SK-N-SH (cell line): ENCODE measurements around the gene PARP14. TPM values are rescaled to one million over a fixed set of nuclear protein-coding genes. Genes with fewer than 3 reads are reported as not detected.

Experiments
- CTCF ChIA-PET: fragments of 300-600, 350-600 bp; formaldehyde crosslinking; extraction: SDS; loops from one replicate; lab custom pipeline; 2021; lab: Yijun Ruan, JAX
- POLR2A ChIA-PET: fragments of 350-600 bp; sonication (Branson Sonifier 250); formaldehyde crosslinking; extraction: SDS; loops from one replicate; lab custom pipeline; 2020; ENCODE audit warnings: antibody characterized with exemption, inconsistent platforms; lab: Yijun Ruan, JAX
- DNase-seq: peaks from one replicate; pipeline ENCODE4 v3.0.0; 2012
- H2AFZ ChIP-seq: fragments of 200-600 bp; sonication (generic); 2 replicates; pipeline ENCODE4 v1.8.1; 2016; ENCODE audit warnings: antibody characterized with exemption, mild to moderate bottlenecking, low read depth
- H3F3A ChIP-seq: fragments of 200-600 bp; sonication (generic); replicated peaks from 2 replicates; pipeline ENCODE3; 2016; ENCODE audit warnings: antibody characterized with exemption, mild to moderate bottlenecking; ENCODE audit not compliant: insufficient read depth
- H3K27ac ChIP-seq, 2 experiments: fragments of 200-500 bp in 1 of 2; fragments of 200-600 bp in 1 of 2; sonication (Bioruptor generic) in 1 of 2; sonication (generic), shearing (Covaris generic) in 1 of 2; 2 replicates each; pipeline versions ENCODE4 v1.5.1 to v1.6.1; 2014 to 2016; ENCODE audit warnings: low read depth in 2 of 2, inconsistent platforms in 1 of 2, low read length in 1 of 2, mild to moderate bottlenecking in 1 of 2, mixed read lengths in 1 of 2
- H3K27me3 ChIP-seq: fragments of 200-600 bp; sonication (generic), shearing (Covaris generic); 2 replicates; pipeline ENCODE4 v1.6.1; 2016; ENCODE audit warnings: mixed run types; ENCODE audit not compliant: insufficient read depth
- H3K36me3 ChIP-seq, 2 experiments: fragments of 200-500 bp in 1 of 2; fragments of 200-600 bp in 1 of 2; sonication (Bioruptor generic) in 1 of 2; sonication (generic) in 1 of 2; replicated peaks in 1 of 2; 2 replicates each; pipeline versions ENCODE3 to v1.5.1; 2014 to 2016; ENCODE audit warnings: low read length in 1 of 2, mild to moderate bottlenecking in 1 of 2; ENCODE audit not compliant: insufficient read depth in 2 of 2, control insufficient read depth in 1 of 2
- H3K4me1 ChIP-seq, 2 experiments: fragments of 200-500 bp in 1 of 2; fragments of 200-600 bp in 1 of 2; sonication (Bioruptor generic) in 1 of 2; sonication (generic), shearing (Covaris generic) in 1 of 2; 2 replicates each; pipeline versions ENCODE4 v1.5.1 to v1.6.1; 2014 to 2016; ENCODE audit warnings: low read depth in 1 of 2, low read length in 1 of 2, mixed run types in 1 of 2; ENCODE audit not compliant: insufficient read depth in 2 of 2, control insufficient read depth in 1 of 2
- H3K4me2 ChIP-seq: fragments of 200-600 bp; sonication (generic), shearing (Covaris generic); 2 replicates; pipeline ENCODE4 v1.6.1; 2017; ENCODE audit warnings: mixed run types
- H3K4me3 ChIP-seq, 2 experiments: fragments of 200-500 bp in 1 of 2; fragments of 200-600 bp in 1 of 2; sonication (Bioruptor generic) in 1 of 2; sonication (generic), shearing (Covaris generic) in 1 of 2; 2 replicates each; pipeline versions ENCODE4 v1.5.1 to v1.8.1; 2014 to 2016; ENCODE audit warnings: low read depth in 2 of 2, inconsistent platforms in 1 of 2, low read length in 1 of 2, mild to moderate bottlenecking in 1 of 2, mixed read lengths in 1 of 2, moderate library complexity in 1 of 2
- H3K79me2 ChIP-seq: fragments of 200-600 bp; sonication (generic); 2 replicates; pipeline ENCODE4 v1.8.1; 2017; ENCODE audit warnings: mild to moderate bottlenecking; ENCODE audit not compliant: insufficient read depth
- H3K9ac ChIP-seq: fragments of 200-600 bp; sonication (generic); 2 replicates; pipeline ENCODE4 v1.6.1; 2017; ENCODE audit warnings: mixed run types
- H3K9me2 ChIP-seq: fragments of 200-600 bp; sonication (generic); 2 replicates; pipeline ENCODE4 v1.6.1; 2017; ENCODE audit warnings: mixed run types
- H3K9me3 ChIP-seq: fragments of 200-600 bp; sonication (generic); 2 replicates; pipeline ENCODE4 v1.6.1; 2017; ENCODE audit warnings: mixed run types, mild to moderate bottlenecking, moderate library complexity
- H4K20me1 ChIP-seq: fragments of 200-600 bp; sonication (generic); 2 replicates; pipeline ENCODE4 v1.6.1; 2017; ENCODE audit warnings: mild to moderate bottlenecking, mixed run types; ENCODE audit not compliant: insufficient read depth
- CHD2 ChIP-seq: fragments of 150-350 bp; IDR thresholded peaks from 2 replicates; pipeline ENCODE4 v1.6.1; 2018; ENCODE audit warnings: low read length; ENCODE audit not compliant: partially characterized antibody
- ELF1 ChIP-seq: IDR thresholded peaks from 2 replicates; pipeline ENCODE4 v1.4.0; 2012
- EP300 ChIP-seq, 2 experiments: IDR thresholded peaks; 2 replicates each; pipeline versions ENCODE4 v1.4.0 to v1.6.1; 2012; ENCODE audit warnings: borderline replicate concordance in 1 of 2, low read depth in 1 of 2, low read length in 1 of 2
- FOSL2 ChIP-seq: IDR thresholded peaks from 2 replicates; pipeline ENCODE4 v1.4.0; 2012; ENCODE audit warnings: low read depth, mild to moderate bottlenecking, moderate library complexity, borderline replicate concordance
- FOXM1 ChIP-seq: IDR thresholded peaks from 2 replicates; pipeline ENCODE4 v1.4.0; 2012; ENCODE audit warnings: low read depth, mild to moderate bottlenecking
- GATA2 ChIP-seq: sonication (generic); formaldehyde crosslinking; IDR thresholded peaks from 2 replicates; pipeline ENCODE4 v1.5.0; 2020; ENCODE audit warnings: mild to moderate bottlenecking, missing genetic modification reagents
- MEF2A ChIP-seq: IDR thresholded peaks from 2 replicates; pipeline ENCODE4 v1.4.0; 2012; ENCODE audit warnings: low read depth, borderline replicate concordance
- MXI1 ChIP-seq: IDR thresholded peaks from 2 replicates; pipeline ENCODE4 v1.6.1; 2012; ENCODE audit warnings: mild to moderate bottlenecking, low read depth, low read length, improper control_type of control experiment
- NRF1 ChIP-seq: IDR thresholded peaks from 2 replicates; pipeline ENCODE4 v1.6.1; 2012; ENCODE audit warnings: low read depth, mild to moderate bottlenecking, low read length
- RAD21 ChIP-seq: IDR thresholded peaks from 2 replicates; pipeline ENCODE4 v1.6.1; 2012; ENCODE audit warnings: mild to moderate bottlenecking, low read length
- RFX5 ChIP-seq: IDR thresholded peaks from 2 replicates; pipeline ENCODE4 v1.6.1; 2012; ENCODE audit warnings: mild to moderate bottlenecking, improper control_type of control experiment, low read length
- SIN3A ChIP-seq: IDR thresholded peaks from 2 replicates; pipeline ENCODE4 v1.6.1; 2012; ENCODE audit warnings: low read depth, mild to moderate bottlenecking, low read length, moderate library complexity, borderline replicate concordance
- TAF1 ChIP-seq: IDR thresholded peaks from 2 replicates; pipeline ENCODE4 v1.6.1; 2012; ENCODE audit warnings: low read depth, mild to moderate bottlenecking, low read length, moderate library complexity, borderline replicate concordance
- TEAD4 ChIP-seq: IDR thresholded peaks from 2 replicates; pipeline ENCODE4 v1.4.0; 2012; ENCODE audit warnings: mild to moderate bottlenecking, borderline replicate concordance; ENCODE audit not compliant: insufficient read depth
- YY1 ChIP-seq: IDR thresholded peaks from 2 replicates; pipeline ENCODE4 v1.4.0; 2012; ENCODE audit warnings: low read depth, mild to moderate bottlenecking
- polyA plus RNA-seq, 3 experiments: library from polyadenylated mRNA; depleted of rRNA; stranded (reverse); fragments of >200 nt; gene quantifications; 2 replicates each; pipeline ENCODE4 v1.2.3, GENCODE V29; 2012
- TF ChIP-seq, protein P1 (sequence below): IDR thresholded peaks from 2 replicates; pipeline ENCODE4 v1.4.0; 2012; ENCODE audit warnings: low read depth, borderline replicate concordance
- TF ChIP-seq, protein P2 (sequence below): IDR thresholded peaks from 2 replicates; pipeline ENCODE4 v1.4.0; 2012; ENCODE audit warnings: low read depth, borderline replicate concordance
- TF ChIP-seq, protein P3 (sequence below): fragments of 200-600 bp; sonication (generic); IDR thresholded peaks from 2 replicates; pipeline ENCODE4 v1.6.1; 2017; ENCODE audit warnings: antibody characterized with exemption, mild to moderate bottlenecking, moderate library complexity

Gene PARP14
- polyA plus RNA-seq, 1 of the 3 experiments (the other 2 are of a cell fraction) = 9.2 TPM

DNA sequence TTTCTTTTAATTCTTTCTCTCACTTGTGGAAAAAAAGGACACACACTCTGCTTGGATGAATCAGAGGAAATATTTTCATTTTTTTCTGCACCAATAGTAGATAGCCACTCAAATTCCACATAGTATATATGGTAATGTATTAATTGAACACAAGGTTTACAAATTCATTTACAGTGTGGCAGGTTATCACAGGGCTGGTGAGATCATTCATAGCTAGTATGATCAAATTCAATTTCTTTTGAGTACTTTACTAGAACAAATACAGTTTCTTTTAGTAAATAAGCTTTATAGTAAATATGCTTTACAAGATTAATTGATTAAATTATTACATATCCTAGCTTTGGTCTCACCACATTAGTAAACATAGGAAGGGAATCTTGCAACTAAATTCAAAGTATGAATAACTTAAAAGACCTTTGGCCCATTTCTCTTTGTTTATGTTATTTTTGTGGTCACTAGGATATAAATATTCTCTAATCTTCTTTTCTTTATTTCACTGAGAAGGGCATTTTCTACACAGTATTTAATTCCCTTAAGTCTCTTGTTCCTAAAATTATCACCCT is 40.1 kb upstream of the PARP14 start:
- ChIA-PET POLR2A (no interaction called here), CTCF (interaction anchor here (2.3 to 2.4 kb wide), 2 partner anchors 10 to 39 kb away, joined by 7 to 9 read pairs; no protein-coding TSS in a partner anchor)
- H3F3A ChIP-seq = no peaks in the 10 kb centered on the region
- no peaks in the 10 kb centered on the region for H3K4me1 ChIP-seq
- no peaks in the 10 kb centered on the region for H3K9me2 ChIP-seq
- no peaks in the 10 kb centered on the region for H3K79me2 ChIP-seq
- no peak overlapping the region for H2AFZ ChIP-seq
- no peaks in the 10 kb centered on the region for H3K9me3 ChIP-seq
- H3K27ac ChIP-seq = no peak overlapping the region
- H3K4me2 ChIP-seq = no peak overlapping the region
- no peak for DNase-seq
- no peak overlapping the region for H3K9ac ChIP-seq
- no peaks in the 10 kb centered on the region for H4K20me1 ChIP-seq
- H3K4me3 ChIP-seq = no peak overlapping the region
- no peaks in the 10 kb centered on the region for H3K36me3 ChIP-seq
- no peaks in the 10 kb centered on the region; the same call in 1 of the 2 replicates for H3K27me3 ChIP-seq
- TF ChIP-seq FOSL2 (no peak), GATA2 (CRISPR knock-in tag) (no peak), EP300 (IDR thresholded peaks at IDR 0.05; ENCODE audit: borderline replicate concordance in 1 of 2, low read depth in 1 of 2, low read length in 1 of 2) (no peak), NRF1 (no peak), TEAD4 (no peak), CHD2 (no peak), RAD21 (no peak), TAF1 (no peak), RFX5 (no peak), MXI1 (no peak), FOXM1 (no peak), ELF1 (no peak), YY1 (no peak), SIN3A (no peak), MEF2A (no peak)
- TF ChIP-seq, protein P1, sequence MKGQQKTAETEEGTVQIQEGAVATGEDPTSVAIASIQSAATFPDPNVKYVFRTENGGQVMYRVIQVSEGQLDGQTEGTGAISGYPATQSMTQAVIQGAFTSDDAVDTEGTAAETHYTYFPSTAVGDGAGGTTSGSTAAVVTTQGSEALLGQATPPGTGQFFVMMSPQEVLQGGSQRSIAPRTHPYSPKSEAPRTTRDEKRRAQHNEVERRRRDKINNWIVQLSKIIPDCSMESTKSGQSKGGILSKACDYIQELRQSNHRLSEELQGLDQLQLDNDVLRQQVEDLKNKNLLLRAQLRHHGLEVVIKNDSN = no peak
- TF ChIP-seq, protein P2, sequence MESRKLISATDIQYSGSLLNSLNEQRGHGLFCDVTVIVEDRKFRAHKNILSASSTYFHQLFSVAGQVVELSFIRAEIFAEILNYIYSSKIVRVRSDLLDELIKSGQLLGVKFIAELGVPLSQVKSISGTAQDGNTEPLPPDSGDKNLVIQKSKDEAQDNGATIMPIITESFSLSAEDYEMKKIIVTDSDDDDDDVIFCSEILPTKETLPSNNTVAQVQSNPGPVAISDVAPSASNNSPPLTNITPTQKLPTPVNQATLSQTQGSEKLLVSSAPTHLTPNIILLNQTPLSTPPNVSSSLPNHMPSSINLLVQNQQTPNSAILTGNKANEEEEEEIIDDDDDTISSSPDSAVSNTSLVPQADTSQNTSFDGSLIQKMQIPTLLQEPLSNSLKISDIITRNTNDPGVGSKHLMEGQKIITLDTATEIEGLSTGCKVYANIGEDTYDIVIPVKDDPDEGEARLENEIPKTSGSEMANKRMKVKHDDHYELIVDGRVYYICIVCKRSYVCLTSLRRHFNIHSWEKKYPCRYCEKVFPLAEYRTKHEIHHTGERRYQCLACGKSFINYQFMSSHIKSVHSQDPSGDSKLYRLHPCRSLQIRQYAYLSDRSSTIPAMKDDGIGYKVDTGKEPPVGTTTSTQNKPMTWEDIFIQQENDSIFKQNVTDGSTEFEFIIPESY = no peak
- TF ChIP-seq, protein P3, sequence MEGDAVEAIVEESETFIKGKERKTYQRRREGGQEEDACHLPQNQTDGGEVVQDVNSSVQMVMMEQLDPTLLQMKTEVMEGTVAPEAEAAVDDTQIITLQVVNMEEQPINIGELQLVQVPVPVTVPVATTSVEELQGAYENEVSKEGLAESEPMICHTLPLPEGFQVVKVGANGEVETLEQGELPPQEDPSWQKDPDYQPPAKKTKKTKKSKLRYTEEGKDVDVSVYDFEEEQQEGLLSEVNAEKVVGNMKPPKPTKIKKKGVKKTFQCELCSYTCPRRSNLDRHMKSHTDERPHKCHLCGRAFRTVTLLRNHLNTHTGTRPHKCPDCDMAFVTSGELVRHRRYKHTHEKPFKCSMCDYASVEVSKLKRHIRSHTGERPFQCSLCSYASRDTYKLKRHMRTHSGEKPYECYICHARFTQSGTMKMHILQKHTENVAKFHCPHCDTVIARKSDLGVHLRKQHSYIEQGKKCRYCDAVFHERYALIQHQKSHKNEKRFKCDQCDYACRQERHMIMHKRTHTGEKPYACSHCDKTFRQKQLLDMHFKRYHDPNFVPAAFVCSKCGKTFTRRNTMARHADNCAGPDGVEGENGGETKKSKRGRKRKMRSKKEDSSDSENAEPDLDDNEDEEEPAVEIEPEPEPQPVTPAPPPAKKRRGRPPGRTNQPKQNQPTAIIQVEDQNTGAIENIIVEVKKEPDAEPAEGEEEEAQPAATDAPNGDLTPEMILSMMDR = no peak
